Panc1 (cell line): Measurements from ENCODE around the gene HSPA1L. TPM values are rescaled to one million over a fixed set of nuclear protein-coding genes. Genes with fewer than 3 reads are reported as not detected.

ENCODE experiments used
- ATAC-seq: fragments of 200-7000 bp; cut with Tn5 transposase; 2 replicates; pipeline ENCODE4 v1.9.1; 2020; ENCODE audit warnings: mild to moderate bottlenecking, moderate library complexity
- BruUV-seq: library from RNA; stranded (reverse); fragments of 400-500 nt; replicated peaks from 2 replicates; lab custom pipeline; 2021; lab: Mats Ljungman, UMichigan
- CTCF ChIA-PET: fragments of 300-600 bp; sonication (Branson Sonifier 250); formaldehyde crosslinking; loops from one replicate; lab custom pipeline; 2022; ENCODE audit warnings: antibody characterized with exemption; lab: Charles Lee
- POLR2A ChIA-PET: fragments of 300-600 bp; sonication (Branson Sonifier 250); formaldehyde crosslinking; loops from one replicate; lab custom pipeline; 2022; ENCODE audit warnings: antibody characterized with exemption; lab: Charles Lee
- DNase-seq: peaks from one replicate; pipeline ENCODE4 v3.0.0-alpha.2; 2010; ENCODE audit warnings: low read depth, low spot score
- H3K27ac ChIP-seq: 2 replicates; pipeline ENCODE4 v1.5.1; 2011; ENCODE audit warnings: mild to moderate bottlenecking, low read length, inconsistent platforms
- H3K27me3 ChIP-seq: fragments of 200-500 bp; sonication (Bioruptor generic); 2 replicates; pipeline ENCODE4 v1.6.0; 2014; ENCODE audit warnings: low read length, inconsistent platforms; ENCODE audit not compliant: control insufficient read depth, insufficient read depth
- H3K36me3 ChIP-seq: fragments of 200-500 bp; sonication (Bioruptor generic); 2 replicates; pipeline ENCODE4 v1.5.1; 2014; ENCODE audit warnings: inconsistent platforms, mild to moderate bottlenecking, low read length, moderate library complexity; ENCODE audit not compliant: control insufficient read depth, insufficient read depth
- H3K4me1 ChIP-seq: 2 replicates; pipeline ENCODE4 v1.5.1; 2011; ENCODE audit warnings: inconsistent platforms, mild to moderate bottlenecking, low read length, moderate library complexity; ENCODE audit not compliant: control insufficient read depth, insufficient read depth
- H3K4me3 ChIP-seq, 2 experiments: 2 replicates each; pipeline ENCODE4 v1.5.1; 2011 to 2012; ENCODE audit warnings: low read depth in 2 of 2, low read length in 2 of 2, mild to moderate bottlenecking in 2 of 2, inconsistent platforms in 1 of 2, moderate library complexity in 1 of 2
- H3K9me3 ChIP-seq: fragments of 200-500 bp; sonication (Bioruptor generic); 2 replicates; pipeline ENCODE4 v1.5.1; 2014; ENCODE audit warnings: low read depth, mild to moderate bottlenecking, inconsistent platforms, low read length, moderate library complexity; ENCODE audit not compliant: control insufficient read depth, insufficient read depth
- CTCF ChIP-seq: fragments of 450-650 bp; IDR thresholded peaks from 2 replicates; pipeline ENCODE4 v1.5.1; 2017; ENCODE audit warnings: mild to moderate bottlenecking
- POLR2AphosphoS5 ChIP-seq: IDR thresholded peaks from 2 replicates; pipeline ENCODE4 v1.6.1; 2012; ENCODE audit warnings: mild to moderate bottlenecking, low read depth, low read length, moderate library complexity
- REST ChIP-seq, 2 experiments: IDR thresholded peaks; 2 replicates each; pipeline ENCODE4 v1.6.1; 2011 to 2012; ENCODE audit warnings: low read depth in 2 of 2, control low read depth in 1 of 2, low read length in 1 of 2, mild to moderate bottlenecking in 1 of 2, moderate library complexity in 1 of 2; ENCODE audit not compliant: insufficient read depth in 1 of 2
- SIN3A ChIP-seq: IDR thresholded peaks from 2 replicates; pipeline ENCODE4 v1.6.1; 2012; ENCODE audit warnings: low read depth, mild to moderate bottlenecking, low read length, moderate library complexity, borderline replicate concordance; ENCODE audit not compliant: insufficient read depth
- TCF7L2 ChIP-seq: IDR thresholded peaks from 2 replicates; pipeline ENCODE4 v1.6.1; 2011; ENCODE audit warnings: mild to moderate bottlenecking, low read depth, low read length, inconsistent platforms
- in situ Hi-C: cut with HindIII; loops from 2 replicates; pipeline ENCODE4 v1.10.0; 2016; ENCODE audit warnings: low sequenced_read_pairs, low pct_unique_long_range_greater_than_20kb
- intact Hi-C: fragments of 100-400 bp; cut with micrococcal nuclease; formaldehyde crosslinking; loops from one replicate; pipeline ENCODE4 v1.10.0; 2022; ENCODE audit not compliant: unreplicated experiment
- total RNA-seq: library from RNA; stranded (reverse); gene quantifications from one replicate; pipeline ENCODE4 v1.2.1, GENCODE V29; 2021; ENCODE audit not compliant: unreplicated experiment

Gene HSPA1L
- total RNA-seq, 1 experiment from 2014 or later, result 2.8 TPM

DNA sequence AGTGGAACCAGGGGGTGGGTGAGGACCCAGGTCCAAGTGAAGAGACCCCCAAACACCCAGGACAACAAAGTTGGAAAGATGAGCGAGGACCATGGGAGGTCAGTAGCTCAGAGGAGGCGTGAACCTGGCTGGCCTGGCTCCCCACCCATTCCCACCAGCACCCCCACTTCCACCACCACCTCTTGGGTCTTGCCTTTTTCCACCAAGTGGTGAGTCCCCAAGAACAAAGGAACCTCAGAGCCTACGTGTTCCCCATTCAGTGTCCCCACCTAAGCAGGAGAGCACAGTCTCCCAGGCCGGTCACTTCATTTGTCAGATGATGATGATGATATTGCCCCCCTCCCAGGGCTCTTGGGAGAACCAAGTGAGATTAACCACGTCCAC is 37.4 kb downstream of the HSPA1L start:
- POLR2A ChIA-PET, result interaction anchor here (1.2 kb wide), 1 partner anchor 13 kb away, joined by 4 read pairs; no protein-coding TSS in a partner anchor
- H3K4me3 ChIP-seq, result no peak overlapping the region
- ATAC-seq (no peak), DNase-seq (no peak)
- no TSS peak for BruUV-seq
- TF ChIP-seq TCF7L2 (no peak), CTCF (no peak)
- intact Hi-C loops (loop anchor here (10.0 kb wide), 1 partner anchor 47 kb away; the partner anchor contains the start of gene HSPA1B), in situ Hi-C loops (no loop called here)
- peaks cover 31% of the 10 kb centered on the region for H3K4me1 ChIP-seq
- no peaks in the 10 kb centered on the region for H3K27me3 ChIP-seq
- CTCF ChIA-PET, result interaction anchor here (0.6 to 1.3 kb wide), 2 partner anchors 9 to 14 kb away, joined by 3 to 10 read pairs; no protein-coding TSS in a partner anchor
- H3K9me3 ChIP-seq, result no peaks in the 10 kb centered on the region
- no peaks in the 10 kb centered on the region for H3K36me3 ChIP-seq
- H3K27ac ChIP-seq, result peak overlapping the region; percentile 74

GRCh38 chr6:31776989-31777666 is 38.0 kb downstream of the HSPA1L start, which contains the start of gene VWA7:
VWA7 (minus strand) TSS chr6:31777328; CDS start chr6:31776779, 549 bp downstream.
- no peaks in the 10 kb centered on the region for H3K36me3 ChIP-seq
- peak within 1 kb of the TSS; percentile 74 for H3K27ac ChIP-seq
- TF ChIP-seq POLR2AphosphoS5 (peak; percentile 87), SIN3A (peak; percentile 80; the same call in 1 of the 2 replicates), CTCF (no peak)
- in situ Hi-C loops, result no loop called here
- peaks cover 31% of the 10 kb centered on the region for H3K4me1 ChIP-seq
- no peaks in the 10 kb centered on the region for H3K9me3 ChIP-seq
- CTCF ChIA-PET, result interaction anchor here (1.3 kb wide), 1 partner anchor 14 kb away, joined by 3 read pairs; no protein-coding TSS in a partner anchor
- peak within 1 kb of the TSS in 1 of 2 experiments; percentile 3; a peak in 1 of 4 replicates for H3K4me3 ChIP-seq
- BruUV-seq, result no TSS peak
- H3K27me3 ChIP-seq, result no peaks in the 10 kb centered on the region
- intact Hi-C loops, result loop anchor here (10.0 kb wide), 1 partner anchor 48 kb away; the partner anchor contains the start of gene HSPA1B
- ATAC-seq, result peak; percentile 79
- POLR2A ChIA-PET, result interaction anchor here (0.6 to 1.2 kb wide), 2 partner anchors 14 to 139 kb away, joined by 4 to 11 read pairs; no protein-coding TSS in a partner anchor
- DNase-seq, result no peak

- BruUV-seq, result no TSS peak
- CTCF ChIA-PET, result no interaction called here
- Histone ChIP-seq H3K4me1 (peaks cover 31% of the 10 kb centered on the region), H3K9me3 (no peaks in the 10 kb centered on the region), H3K36me3 (no peaks in the 10 kb centered on the region), H3K27ac (peak overlapping the region; percentile 74), H3K4me3 (peak overlapping the region in 1 of 2 experiments; percentile 3; a peak in 1 of 4 replicates), H3K27me3 (no peaks in the 10 kb centered on the region)
- POLR2A ChIA-PET, result interaction anchor here (0.6 kb wide), 1 partner anchor 140 kb away, joined by 11 read pairs; no protein-coding TSS in a partner anchor
- DNase-seq, result no peak
- no peak for TF ChIP-seq SIN3A
- no peak for TF ChIP-seq POLR2AphosphoS5
- no peak for TF ChIP-seq TCF7L2
- no peak for TF ChIP-seq REST (IDR thresholded peaks at IDR 0.05; ENCODE audit: insufficient read depth in 1 of 2, low read depth in 2 of 2, low read length in 1 of 2)
- no peak for TF ChIP-seq CTCF
- peak; percentile 28 for ATAC-seq
- in situ Hi-C loops (no loop called here), intact Hi-C loops (loop anchor here (10.0 kb wide), 1 partner anchor 48 kb away; the partner anchor contains the start of gene HSPA1B)
Measured at GRCh38 chr6:31776485-31776988, 38.5 kb downstream of the HSPA1L start.
